CD4-positive, alpha-beta T cell treated with Interleukin-2 at 100 ng/mL for 4 hours (primary cell): ENCODE results near the gene MAJIN.

Experiments used
- DNase-seq: peaks from one replicate; pipeline ENCODE4 v3.0.0-alpha.2; 2020; ENCODE audit warnings: low spot score

Gene MAJIN

DNA sequence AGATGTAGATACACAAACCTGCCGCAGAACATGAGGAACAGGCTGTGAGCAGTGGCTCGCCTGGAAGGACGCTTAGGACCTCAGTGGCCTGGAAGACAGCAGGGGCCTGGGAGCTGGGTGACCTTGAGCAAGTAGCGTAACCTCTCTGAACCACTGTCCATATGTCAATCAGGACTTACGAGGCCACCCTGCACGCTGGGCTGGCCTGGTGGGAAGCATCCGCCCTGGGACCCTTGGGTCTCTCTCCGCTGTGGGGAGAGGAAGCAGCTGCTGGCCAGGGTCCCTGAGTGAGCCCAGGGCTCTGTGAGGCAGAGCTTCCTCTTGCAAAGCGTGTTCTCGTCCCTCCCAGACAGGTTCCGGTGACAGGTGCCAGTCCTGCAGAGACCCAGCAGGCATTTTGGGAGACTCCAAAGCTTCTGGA, 79.5 kb downstream of the MAJIN start:
- no peak for DNase-seq

DNA sequence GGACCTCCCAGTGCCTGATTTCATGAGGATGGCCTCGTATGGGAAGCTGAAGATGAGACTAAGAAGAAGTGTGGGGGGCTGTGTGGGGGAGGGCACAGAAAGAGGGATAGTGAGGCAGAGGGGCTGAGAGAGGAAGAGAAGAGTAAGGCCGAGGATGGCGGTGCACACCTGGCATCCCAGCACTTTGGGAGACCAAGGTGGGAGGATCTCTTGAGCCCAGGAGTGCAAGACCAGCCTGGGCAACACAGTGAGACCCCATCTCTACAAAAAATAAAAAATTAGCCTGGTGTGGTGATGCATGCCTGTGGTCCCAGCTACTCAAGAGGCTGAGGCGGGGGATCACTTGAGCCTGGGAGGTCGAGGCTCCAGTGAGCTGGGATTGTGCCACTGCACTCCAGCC, 80.0 kb downstream of the MAJIN start:
- no peak for DNase-seq

DNA sequence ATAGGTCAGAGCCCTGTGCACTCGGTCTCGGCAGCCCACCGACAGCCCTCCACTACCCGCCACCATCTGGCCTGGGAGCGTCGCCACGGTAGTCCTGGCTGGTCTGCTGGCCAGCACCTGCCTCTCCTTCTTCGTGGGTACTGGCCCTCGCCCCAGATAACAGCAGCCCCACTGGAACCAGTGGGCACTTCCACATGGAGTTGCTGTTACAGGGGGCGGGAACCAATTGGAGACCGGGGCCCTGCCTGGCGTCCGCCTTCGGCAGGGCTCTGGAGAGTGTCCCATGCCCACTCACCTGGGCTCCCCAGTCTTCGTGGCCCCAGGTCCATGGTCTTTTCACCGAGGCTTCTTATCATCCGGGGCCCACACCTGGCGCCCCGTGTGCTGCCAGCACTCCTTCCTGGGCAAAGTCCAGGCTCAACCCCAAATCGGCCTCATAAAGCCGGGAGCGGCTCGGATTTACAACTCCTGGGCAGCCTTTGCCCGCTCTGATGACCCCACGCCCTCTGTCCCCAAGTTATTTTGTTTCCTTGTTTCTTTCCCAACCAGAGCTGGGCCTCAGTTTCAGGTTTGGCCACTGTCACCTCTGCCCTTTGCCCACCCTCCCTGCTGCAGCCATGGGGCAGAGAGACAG, 80.6 kb downstream of the MAJIN start:
- DNase-seq, result no peak

DNA sequence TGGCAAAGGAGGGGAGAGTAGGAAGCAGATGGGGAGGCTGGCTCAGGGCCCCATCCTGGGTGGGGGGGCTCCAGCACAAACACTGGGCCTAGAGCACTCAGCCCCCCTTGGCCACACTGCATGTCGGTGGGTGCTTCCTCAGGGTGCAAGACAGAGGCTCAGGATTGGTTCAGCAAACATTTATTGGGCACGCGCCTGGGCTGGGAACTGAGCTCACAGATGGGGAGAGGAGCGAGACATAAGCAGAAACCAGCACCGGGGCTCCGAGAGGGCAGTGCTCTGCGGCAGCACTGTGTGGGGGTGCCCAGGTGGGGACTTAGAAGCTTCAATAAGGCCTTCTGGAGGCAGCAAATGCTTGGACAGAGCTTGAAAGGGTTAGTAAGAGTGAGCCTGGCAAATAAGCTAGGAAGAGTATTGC, 81.4 kb downstream of the MAJIN start:
- DNase-seq, result no peak

DNA sequence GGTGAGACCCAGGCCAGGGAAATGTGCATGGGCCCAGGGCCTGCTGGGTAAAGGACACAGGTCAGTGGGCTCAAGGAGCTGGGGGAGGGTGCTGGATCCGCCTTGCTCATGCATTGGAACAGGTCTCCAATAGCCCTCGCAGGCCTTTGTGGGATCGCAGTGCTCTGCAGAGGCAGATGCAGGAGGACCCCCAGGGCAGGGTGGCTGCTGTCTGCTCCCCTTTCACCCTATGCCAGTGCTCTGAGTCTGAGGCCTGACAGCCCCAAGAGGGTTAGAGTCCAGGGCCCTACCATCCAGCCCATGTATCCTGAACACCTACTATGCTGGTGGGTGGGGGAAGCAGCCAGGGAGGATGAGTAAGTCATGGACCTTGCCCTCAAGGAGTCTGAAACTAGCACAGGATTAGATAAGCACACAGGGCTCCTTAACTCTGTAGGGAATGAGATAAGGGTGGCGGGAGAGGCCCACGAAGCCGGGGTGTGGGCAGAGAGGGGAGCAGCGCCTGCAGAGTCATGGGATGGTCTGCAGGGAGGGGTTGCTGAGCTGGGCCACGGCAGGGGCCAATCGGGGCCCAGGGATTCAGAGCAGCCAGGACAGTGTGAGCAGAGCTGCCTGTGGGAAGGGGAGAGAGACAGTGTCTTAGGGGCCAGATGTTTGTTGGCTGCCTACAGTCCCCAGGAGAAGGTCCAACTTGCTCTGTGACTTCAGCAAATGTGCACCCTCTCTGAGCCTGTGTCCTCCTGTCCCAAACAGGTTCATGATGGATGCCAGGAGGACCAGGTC, 83.0 kb downstream of the MAJIN start:
- DNase-seq, result no peak

DNA sequence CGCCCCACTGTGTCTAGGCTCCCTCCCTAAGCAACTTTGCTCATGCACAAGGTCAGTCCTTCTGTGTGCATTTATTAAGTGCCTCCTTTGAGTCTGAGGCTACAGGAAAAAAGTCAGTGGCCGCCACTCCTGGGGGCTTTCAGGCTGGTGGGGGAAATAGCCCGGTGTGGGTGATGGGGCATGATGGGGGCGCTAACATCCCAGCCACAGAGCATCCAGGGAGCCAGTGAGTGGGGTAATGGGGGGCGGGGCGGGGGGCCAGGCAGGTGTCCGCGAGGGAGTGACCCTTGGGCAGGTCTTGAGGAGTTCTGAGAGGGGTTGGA, 83.5 kb downstream of the MAJIN start:
- DNase-seq, result no peak
